Measurements from ENCODE around the gene SMCP.

SMCP gene

DNA sequence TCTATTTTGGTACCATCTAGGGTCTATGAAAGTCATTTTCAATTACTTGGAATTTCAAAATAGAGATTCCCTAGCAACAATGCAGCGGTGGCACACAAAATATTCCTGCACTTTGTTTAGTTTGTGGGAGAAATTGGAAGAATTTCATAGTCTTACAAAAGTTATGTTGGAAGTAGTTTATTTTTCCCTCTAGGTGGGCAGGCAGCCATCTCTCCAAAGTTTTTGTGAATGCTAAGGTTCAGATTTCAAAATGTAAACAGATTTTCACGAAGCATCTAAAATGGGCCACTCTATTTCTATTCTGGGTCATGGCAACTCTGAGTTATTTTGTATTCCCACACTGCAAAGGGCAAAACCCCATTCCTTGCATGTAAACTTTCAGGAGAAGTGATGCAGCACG lies 8.0 kb downstream of the SMCP start:
- no peak for DNase-seq (ENCODE audit: extremely low read depth in 1 of 2, low read depth in 1 of 2)

DNA sequence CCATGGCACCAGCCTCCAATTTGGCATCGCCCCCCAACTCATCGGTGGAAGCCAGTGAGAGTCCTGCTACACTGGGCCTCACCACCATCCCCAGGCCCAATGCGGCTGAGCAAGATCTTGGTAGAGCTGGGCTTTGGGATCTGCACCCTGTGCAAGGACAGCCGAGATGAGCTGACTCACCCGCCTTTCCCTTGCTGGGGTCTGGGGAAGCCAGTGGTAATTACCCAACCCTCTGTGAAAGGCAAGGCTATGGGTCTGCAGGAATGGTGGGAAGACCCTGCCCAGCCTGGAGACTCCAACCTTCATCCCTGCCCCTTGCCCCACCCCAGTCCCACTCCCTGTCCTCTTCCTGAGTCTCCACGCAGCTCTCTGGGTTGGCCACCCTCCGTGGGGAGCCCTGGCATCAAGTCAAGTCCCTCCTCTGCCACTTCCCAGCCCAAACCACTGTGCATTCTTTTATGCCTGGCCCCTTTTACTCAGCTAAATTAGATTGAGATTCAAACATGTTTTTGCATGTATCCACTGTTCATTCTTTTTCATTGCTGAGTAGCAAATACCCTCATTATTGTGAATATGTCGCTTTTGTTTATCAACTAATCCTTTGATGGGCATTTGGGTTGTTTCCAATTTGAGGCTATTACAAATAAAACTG lies 8.8 kb downstream of the SMCP start:
- no peak for DNase-seq (ENCODE audit: extremely low read depth in 1 of 2, low read depth in 1 of 2)

DNA sequence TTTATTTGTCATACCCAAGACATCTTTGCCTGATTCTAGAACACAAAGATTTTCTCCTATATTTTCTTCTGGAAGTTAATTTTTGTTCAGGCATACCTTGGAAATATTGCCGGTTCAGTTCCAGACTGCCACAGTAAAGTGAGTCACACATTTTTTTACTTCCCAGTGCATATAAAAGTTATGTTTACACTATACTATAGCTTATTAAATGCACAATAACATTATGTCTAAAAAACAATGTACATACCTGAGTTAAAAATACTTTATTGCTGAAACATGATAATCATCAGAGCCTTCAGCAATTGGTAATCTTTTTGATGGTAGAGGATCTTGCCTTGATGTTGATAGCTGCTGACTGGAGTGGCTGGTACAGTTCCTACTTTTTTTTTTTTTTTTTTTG lies 10.0 kb downstream of the SMCP start:
- no peak for DNase-seq (ENCODE audit: extremely low read depth in 1 of 2, low read depth in 1 of 2)

DNA sequence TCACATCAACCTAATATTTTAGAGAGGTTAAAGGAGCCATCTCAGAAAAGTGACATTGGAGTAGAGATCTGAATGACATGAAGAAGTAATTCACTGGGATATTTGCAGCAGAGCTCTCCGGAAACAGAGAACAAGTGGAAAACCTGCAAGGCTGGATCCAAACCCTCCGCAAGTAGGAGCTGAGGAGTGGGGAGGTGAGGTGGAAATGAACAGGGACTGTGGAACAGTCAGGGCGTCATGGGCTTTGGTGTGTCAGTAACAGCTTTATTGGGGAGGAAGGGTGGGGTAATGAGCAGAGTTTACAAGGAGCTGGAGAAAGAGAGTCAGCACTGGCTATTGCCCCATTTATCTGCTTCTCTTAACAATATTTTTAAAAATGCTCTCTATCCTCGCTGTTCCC lies 20.9 kb downstream of the SMCP start:
- DNase-seq (ENCODE audit: extremely low read depth in 1 of 2, low read depth in 1 of 2) = no peak

DNA sequence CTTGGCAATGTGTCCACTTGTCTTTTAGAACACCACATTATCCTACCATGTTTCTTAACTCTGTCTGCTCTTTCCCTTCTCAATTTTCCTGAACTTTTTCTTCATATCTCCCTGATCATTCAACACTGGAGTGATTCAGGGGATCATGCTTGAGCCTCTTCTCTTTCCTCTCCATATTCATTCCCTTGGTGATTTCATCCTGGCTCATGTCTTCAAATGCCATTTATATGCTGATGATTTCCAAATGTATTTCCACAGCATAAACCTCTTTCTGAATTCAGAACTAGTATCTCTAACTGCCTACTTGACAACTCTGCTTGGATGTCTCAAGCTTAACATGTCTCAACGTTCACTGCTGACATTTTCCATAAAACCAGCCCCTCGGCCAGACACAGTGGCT lies 21.8 kb downstream of the SMCP start:
- DNase-seq (ENCODE audit: extremely low read depth in 1 of 2, low read depth in 1 of 2) = no peak

DNA sequence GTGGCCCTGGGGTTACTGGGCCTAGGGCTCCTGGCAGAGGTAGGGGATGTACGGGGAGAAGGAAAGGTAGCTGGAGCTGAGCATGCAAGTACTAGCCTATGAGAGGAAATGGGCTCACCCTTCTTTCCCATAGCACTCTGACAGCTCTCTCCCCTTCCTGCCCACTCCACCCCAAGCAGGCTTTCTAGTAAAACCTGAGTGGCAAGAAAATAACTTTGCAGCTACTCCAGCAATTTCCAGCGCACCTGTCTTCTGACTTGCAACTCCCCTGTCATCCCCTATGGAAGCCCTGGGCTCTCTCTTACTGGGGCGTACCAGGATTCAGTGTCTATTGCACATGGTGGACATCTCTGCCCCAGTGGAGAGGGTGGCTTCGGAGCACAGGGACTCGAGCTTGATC lies 23.5 kb downstream of the SMCP start:
- DNase-seq (ENCODE audit: extremely low read depth in 1 of 2, low read depth in 1 of 2) = no peak

DNA sequence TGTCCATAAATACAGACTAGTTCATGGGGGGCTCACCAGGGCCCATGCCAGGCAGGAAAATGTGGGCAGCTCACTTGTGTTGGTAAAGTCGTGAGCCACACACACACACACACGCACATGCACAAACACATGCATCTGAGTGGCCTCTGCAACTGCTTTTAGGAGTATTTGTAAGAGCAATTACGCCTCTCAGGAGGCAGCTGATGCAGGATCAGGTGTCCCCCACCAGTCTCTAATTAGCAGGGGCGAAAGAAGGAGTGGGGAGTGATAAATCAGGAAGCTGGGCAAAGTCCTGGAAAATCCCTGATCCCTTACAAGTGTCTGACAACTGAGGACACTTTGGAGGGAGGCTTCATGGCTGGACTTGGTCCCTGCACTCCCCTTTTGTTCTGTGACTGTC lies 24.5 kb downstream of the SMCP start:
- no peak for DNase-seq (ENCODE audit: extremely low read depth in 1 of 2, low read depth in 1 of 2)

DNA sequence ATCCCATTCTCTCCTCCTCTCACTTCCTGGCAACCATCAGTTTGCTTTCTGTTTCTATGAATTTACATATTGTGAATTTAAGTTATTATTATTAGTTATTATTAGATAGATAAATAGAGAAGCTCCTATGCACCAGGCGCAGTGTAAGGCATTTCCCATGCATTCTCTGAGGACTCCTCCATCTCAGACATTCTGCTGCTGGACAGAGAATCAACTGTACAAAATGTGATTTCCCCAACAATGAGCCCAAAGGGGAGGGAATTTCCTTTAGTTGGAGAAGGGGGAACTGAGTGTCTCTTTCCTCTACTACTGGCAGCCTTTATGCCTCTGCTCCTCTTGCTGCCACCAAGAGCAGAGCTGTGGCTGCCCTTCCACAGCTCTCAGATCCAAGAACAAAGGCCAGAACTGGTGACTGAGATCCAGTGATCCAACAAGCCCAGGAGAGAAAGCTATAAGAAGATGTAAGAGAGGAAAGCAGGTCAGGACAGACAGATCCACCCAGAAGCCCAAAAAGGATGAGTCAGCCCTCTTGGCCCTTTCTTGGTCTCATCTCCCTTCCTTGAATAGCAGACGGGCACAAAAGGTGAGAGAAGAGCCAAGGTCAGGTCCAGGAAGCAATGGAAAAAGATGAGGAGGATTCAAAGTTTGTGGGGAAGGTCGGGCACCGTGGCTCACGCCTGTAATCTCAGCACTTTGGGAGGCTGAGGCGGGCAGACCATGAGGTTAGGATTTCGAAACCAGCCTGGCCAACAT lies 26.7 kb downstream of the SMCP start:
- DNase-seq (ENCODE audit: extremely low read depth in 1 of 2, low read depth in 1 of 2) = no peak

DNA sequence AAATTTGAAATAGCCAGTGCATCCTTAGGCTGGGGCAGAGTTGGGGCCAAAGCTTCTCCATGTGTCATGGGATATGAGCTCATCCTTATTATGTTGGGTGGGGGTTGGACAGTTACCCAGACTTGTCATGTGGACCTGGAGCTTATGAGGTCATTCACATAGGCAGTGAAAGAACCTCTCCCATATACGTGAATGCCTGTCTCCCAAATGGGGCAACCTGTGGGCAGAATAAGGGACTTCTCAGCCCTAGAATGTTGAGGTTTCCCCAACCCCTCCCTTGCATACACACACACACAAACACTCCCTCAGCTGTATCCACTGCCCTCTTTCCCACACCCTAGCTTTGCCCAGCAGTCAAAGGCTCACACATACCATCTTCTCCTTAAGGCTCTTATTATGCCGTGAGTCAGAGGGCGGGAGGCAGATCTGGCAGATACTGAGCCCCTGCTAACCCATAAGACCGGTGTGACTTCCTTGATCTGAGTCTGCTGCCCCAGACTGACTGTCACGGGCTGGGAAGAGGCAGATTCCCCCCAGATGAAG lies 28.0 kb downstream of the SMCP start:
- DNase-seq (ENCODE audit: extremely low read depth in 1 of 2, low read depth in 1 of 2) = no peak

DNA sequence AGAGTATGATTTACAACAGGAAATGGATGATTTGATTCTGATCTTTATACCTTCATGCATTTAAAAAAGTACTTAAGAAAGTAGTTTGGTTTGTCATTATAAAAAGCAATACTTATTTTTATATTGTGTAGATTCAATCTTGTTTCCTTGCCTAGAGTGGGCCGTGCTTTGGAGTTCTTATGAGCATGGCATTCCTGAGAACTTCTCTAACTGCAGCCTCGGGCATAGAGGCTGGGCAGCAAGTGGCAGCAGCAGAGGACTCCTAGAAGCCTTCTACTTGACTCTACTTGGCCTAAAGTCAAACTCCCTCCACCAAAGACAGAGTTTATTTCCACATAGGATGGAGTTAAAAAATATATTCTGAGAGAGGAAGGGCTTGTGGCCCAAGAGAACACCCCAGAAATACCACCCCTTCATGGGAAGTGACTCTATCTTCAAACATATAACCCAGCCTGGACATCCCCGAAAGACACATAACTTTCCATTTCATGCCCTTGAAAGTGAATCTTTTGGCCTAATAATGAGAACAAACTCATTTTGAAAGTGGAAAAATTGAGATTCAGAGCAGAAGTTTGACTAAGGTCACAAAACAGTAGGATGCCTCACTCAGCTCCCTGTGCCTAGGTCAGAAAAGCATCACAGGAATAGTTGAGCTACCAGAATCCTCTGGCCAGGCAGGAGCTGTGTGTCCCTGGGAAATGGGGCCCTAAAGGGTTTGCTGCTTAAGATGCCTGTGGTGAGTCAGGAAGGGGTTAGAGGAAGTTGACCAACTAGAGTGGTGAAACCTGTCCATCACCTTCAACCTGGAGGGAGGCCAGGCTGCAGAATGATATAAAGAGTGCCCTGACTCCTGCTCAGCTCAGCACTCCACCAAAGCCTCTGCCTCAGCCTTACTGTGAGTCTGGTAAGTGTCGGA lies 29.8 kb downstream of the SMCP start, which contains the start of gene IVL:
Gene IVL, plus strand, starts transcription at position 861 of the 916 bp plus-strand sequence. CDS start 1,252 bp downstream, outside the sequence.
- no peak for DNase-seq (ENCODE audit: extremely low read depth in 1 of 2, low read depth in 1 of 2)

DNA sequence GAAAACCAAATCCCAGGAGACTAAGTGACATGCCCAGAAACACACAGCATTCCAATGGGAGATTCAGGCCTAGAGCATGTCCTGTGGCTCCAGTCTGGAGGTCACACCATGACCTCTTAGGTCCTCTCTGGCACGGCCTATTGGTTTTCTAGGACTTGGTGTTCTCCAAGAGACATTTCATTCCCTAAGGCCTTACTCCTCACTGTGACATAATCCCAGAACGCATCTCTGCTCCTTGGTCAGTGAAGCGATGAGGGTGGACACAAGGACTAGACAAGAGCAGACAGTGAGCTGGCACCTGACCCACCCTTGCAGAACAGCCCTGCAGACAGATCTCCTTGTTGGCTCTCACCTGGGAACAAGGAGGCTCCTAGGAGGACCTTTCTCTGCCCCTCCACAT lies 31.1 kb downstream of the SMCP start:
- no peak for DNase-seq (ENCODE audit: extremely low read depth in 1 of 2, low read depth in 1 of 2)

DNA sequence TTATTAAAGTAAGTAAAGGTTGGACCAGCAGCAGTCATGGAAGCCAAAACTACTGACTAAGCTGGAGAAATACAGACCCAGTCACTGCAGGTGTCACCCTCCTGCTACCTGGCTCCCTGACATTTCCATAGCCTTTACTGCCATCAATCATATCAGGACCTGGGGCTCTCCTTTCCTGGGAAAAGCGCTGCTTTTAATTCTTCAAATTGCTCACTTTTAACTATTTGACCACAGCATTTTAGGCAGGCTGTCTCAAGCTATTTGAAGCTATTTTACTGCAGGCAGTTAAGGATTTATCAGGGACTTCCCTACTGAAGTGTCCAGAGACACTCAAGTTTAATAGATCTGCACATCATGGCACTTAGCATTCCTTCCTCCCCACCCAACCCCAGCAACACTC lies 34.3 kb downstream of the SMCP start:
- no peak for DNase-seq (ENCODE audit: extremely low read depth in 1 of 2, low read depth in 1 of 2)

DNA sequence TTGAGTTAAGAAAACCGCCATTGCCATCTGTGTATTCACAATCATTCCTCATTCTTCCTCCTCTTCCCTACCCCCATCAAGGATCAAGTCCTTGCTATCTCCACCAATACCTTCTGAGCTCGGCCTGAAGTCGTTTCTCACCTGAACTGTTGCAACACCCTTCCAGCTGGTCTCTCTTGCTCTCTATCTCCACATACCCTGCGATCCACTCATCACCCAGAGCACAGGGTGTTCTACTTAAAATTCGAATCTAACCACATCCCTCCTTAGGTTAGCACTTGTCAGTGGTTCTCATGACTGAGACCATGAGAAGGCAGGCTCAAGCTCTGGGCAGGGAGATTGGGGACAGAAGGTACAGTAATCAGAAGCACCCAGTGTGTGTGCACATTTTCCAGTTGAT lies 34.8 kb downstream of the SMCP start:
- DNase-seq (ENCODE audit: extremely low read depth in 1 of 2, low read depth in 1 of 2) = no peak

DNA sequence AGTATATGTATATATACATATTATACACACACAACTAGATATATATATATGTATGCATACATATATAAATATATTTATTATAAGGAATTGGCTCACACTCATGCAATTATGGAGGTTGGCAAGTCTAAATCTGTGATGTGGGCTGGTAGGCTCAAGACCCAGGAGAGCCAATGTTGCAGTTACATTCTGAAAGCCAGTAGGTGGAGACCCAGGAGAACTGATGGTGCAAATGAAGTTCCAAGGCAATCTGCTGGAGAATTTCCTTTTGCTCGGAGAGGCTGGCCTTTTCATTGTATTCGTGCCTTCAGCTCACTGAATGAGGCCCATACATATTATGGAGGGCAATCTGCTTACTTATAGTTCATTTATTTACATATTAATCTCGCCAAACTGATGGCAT lies 39.7 kb downstream of the SMCP start:
- DNase-seq (ENCODE audit: extremely low read depth in 1 of 2, low read depth in 1 of 2) = no peak

DNA sequence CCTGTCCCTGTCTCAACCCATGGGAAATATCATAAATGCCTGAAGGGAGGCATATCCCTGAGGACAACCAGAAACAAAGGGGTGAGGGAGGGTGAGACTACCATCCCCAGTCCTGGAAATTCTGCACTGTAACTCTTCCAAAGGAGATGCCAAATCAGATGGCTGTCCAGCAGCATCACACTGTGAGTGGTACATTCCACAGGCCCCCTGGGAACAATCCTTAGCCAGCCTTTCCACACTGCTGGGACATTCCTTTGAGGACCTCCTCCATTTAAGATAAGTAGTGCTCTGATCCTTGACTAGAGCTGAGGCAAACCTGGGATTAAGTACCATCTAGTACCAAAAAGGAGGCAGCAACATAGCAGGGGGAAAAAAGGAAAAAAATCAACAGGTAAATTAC lies 40.9 kb downstream of the SMCP start:
- no peak for DNase-seq (ENCODE audit: extremely low read depth in 1 of 2, low read depth in 1 of 2)

DNA sequence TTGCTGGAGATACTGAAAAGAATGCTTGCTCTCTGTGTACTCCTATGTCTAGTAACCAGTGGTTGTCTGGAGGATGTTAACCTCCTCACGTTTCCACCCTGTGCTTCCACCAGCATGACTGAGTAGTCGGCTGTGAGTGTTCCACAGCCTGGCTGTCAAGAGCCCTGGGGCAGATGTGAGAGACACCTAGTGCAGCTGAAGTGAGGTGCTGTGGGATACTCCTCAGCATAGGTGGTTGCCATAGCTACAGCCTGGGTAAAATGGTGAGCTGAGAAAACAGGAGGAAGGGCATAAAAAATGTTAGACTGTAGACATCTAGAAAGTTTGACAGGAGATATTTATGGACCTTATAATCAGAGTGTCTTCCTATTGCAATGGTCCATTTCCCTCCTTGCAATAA lies 46.1 kb downstream of the SMCP start:
- DNase-seq (ENCODE audit: extremely low read depth in 1 of 2, low read depth in 1 of 2) = no peak

DNA sequence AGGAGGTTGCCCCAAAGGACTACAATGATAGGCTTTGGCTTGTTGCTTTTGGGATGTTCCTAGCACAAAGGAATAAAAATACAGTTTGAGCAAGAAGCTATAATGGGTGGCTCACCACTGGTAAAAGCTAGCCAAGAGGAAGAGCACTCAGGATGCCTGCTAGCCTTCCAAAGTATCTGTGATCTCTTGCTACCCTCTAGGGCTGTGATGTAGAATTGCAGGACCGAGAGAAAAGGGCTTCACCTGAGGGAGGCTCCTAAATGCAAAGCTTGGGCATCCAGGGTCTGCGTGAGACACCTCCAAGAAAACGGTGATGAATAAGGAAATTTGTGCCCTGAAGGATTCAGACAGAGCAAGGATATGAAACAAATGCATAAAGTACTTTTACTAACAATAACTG lies 48.0 kb downstream of the SMCP start:
- no peak for DNase-seq (ENCODE audit: extremely low read depth in 1 of 2, low read depth in 1 of 2)

DNA sequence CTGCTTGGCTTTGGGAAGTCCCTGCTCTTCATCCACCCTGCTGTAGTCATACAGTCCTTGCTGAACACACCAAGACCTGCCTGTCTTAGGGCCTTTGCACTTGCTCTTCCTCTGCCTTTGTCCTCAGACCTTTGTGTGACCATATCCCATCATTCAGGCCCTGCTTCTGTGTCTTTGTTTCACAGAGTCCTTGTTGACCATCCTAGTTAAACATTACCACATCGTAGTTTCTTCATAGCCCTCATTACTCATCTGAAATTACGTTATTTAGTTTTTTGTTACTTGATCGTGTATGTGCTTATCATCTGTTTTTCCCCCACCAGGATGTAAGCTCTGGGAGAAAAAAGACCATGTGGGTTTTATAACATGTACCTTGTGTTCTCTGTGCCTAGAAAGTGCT lies 50.5 kb downstream of the SMCP start:
- DNase-seq (ENCODE audit: extremely low read depth in 1 of 2, low read depth in 1 of 2) = no peak

DNA sequence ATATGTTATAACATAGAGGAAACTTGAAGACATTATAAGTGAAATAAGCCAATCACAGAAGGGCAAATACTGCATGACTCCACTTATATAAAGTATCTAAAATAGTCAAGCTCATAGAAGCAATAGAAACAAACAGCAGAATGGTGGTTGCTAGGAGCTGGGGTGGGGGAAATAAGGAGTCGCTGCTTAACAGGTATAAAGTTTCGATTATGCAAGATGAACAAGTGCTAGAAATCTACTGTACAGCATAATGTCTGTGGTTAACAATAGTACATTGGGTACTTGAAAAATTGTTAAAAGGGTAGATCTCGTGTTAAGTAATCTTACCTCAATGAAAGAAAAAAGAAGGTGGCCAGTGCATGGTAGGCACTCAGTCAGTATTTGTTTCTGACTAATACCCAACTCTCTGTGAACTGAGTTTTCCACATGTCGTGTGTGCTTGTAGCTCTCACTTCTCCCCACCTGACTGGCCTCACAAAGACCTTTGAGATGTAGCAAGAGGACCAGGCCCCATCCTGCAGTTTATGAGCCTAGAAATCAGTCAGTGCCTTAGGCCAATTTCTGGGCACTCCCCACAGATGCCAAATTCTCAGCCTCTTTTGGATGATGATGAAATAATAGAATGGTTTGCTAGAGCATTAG lies 54.2 kb downstream of the SMCP start:
- no peak for DNase-seq (ENCODE audit: extremely low read depth in 1 of 2, low read depth in 1 of 2)

DNA sequence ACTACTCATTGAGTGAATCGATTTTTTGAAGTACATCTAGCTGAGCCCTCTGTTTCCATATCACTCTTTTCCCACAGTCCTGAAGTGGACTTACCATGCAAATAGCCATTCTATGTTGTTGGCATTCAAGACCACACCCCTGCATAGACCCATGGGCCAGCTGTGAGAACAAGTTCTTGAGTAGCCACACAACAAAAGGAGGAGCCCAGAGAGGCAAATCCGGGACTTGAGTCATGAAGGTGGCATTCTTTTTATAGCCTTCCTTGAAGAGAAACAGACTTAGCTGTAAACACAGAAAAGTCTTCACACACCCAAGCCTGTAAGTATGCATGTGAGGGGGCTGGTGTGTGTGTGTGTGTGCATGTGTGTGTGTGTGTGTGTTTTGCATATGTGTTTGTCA lies 55.1 kb downstream of the SMCP start:
- no peak for DNase-seq (ENCODE audit: extremely low read depth in 1 of 2, low read depth in 1 of 2)

Data from stimulated activated CD8-positive, alpha-beta memory T cell treated with anti-CD3 and anti-CD28 coated beads, Interleukin-7, amount 100 ng/mL, for 48 hours (primary cell).